ENCODE results near the gene GNG7. TPM values are rescaled to one million over a fixed set of nuclear protein-coding genes. Genes with fewer than 3 reads are reported as not detected.
"Not testable (repeated sequence)": the region's sequence is repeated elsewhere in the genome, so short reads cannot be mapped to it uniquely, and the experiment has no call there.

The GNG7 gene
- total and polyA plus RNA-seq, 12 donors: 0.83 to 16.5 (median 7.8) TPM

DNA sequence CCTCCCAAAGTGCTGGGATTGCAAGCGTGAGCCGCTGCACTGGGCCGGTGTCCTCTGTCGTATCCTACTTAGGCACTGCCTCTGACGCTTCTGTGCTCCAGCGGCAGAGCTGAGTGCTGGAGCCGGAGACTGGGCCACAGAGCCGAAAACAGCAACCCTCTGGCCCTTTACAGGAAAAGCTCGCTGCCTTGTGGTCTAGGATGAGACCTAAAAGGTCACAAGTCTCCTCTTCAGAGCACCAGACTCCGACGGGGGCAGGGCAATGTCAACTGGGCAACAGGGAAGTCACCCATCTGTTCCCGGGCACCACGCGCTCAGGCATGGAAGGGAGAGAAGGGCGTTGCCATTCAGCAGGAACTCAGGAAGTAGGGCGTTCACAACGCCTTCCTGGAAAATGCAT lies 134.9 kb downstream of the GNG7 start:
- TF ChIP-seq, protein P1, sequence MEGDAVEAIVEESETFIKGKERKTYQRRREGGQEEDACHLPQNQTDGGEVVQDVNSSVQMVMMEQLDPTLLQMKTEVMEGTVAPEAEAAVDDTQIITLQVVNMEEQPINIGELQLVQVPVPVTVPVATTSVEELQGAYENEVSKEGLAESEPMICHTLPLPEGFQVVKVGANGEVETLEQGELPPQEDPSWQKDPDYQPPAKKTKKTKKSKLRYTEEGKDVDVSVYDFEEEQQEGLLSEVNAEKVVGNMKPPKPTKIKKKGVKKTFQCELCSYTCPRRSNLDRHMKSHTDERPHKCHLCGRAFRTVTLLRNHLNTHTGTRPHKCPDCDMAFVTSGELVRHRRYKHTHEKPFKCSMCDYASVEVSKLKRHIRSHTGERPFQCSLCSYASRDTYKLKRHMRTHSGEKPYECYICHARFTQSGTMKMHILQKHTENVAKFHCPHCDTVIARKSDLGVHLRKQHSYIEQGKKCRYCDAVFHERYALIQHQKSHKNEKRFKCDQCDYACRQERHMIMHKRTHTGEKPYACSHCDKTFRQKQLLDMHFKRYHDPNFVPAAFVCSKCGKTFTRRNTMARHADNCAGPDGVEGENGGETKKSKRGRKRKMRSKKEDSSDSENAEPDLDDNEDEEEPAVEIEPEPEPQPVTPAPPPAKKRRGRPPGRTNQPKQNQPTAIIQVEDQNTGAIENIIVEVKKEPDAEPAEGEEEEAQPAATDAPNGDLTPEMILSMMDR (IDR thresholded peaks at IDR 0.05): no peak
- no peak for TF ChIP-seq POLR2A (IDR thresholded peaks at IDR 0.05)
- intact Hi-C loops (cut with DNase I): no loop called here
- WGBS, 4 donors: 46 to 60% (median 58%) methylated on average over 10 to 17 of the region's 17 CpGs
- Histone ChIP-seq H3K27me3 (no peaks in the 10 kb centered on the region), H3K4me1 (replicated peaks in 1 of 2) (no peaks in the 10 kb centered on the region), H3K9me3 (replicated peaks in 1 of 3) (no peaks in the 10 kb centered on the region), H3K4me3 (no peak overlapping the region), H3K27ac (peak overlapping the region in 3 of 5 donors; percentile 15 to 69 (median 57)), H3K36me3 (replicated peaks in 1 of 2) (no peaks in the 10 kb centered on the region)
- DNase-seq: peak in 6 of 7 donors; percentile 58 to 76 (median 74)

DNA sequence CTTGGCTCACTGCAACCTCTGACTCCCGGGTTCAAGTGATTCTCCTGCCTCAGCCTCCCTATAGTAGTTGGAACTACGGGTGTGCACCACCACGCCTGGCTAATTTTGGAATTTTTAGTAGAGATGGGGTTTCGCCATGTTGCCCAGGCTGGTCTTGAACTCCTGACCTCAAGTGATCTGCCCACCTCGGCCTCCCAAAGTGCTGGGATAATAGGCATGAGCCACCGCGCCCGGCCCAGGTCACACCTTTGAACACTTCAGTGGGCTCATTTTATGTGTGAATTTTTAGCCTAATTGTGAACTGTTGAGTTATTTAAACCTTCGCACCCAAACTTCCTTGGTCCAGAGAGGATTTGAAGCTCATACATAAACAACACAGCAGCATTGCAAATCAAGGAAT lies 138.9 kb downstream of the GNG7 start:
- H3K9me3 ChIP-seq (replicated peaks in 1 of 3); H3K36me3 ChIP-seq (replicated peaks in 1 of 2); H3K4me3 ChIP-seq; H3K27me3 ChIP-seq; intact Hi-C loops (cut with DNase I); H3K27ac ChIP-seq; H3K4me1 ChIP-seq (replicated peaks in 1 of 2): not testable (repeated sequence)
- 88 to 92% (median 90%) methylated on average over 7 to 9 of the region's 9 CpGs for WGBS, 4 donors
- peak in 1 of 7 donors; percentile 5 for DNase-seq

DNA sequence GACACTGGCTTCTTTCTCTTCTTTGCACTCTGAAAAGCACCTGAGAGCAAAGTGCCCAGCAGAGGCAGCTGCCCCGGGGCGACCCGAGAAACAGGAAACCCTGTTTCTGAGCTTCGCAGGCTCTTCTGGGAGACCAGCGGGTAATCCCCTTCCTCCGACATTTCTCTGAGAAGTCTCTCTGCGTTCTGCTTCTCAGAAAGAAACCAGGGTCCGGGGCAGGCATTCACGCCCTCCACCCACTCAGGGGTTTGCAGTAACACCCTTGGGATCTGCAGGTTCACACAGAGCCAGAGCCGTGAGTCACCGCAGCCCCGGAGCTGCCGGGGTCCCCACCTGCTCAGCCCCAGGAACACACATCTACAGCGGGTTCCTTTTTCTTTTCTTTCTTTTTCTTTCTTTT lies 140.6 kb downstream of the GNG7 start:
- Histone ChIP-seq H3K27ac (no peak overlapping the region), H3K36me3 (replicated peaks in 1 of 2) (no peaks in the 10 kb centered on the region), H3K27me3 (no peaks in the 10 kb centered on the region), H3K4me1 (replicated peaks in 1 of 2) (no peaks in the 10 kb centered on the region), H3K4me3 (no peak overlapping the region), H3K9me3 (replicated peaks in 1 of 3) (no peaks in the 10 kb centered on the region)
- peak in 1 of 7 donors; percentile 5 for DNase-seq
- TF ChIP-seq POLR2A (IDR thresholded peaks at IDR 0.05): no peak
- TF ChIP-seq, protein P1 (IDR thresholded peaks at IDR 0.05): no peak
- WGBS, 4 donors: 66 to 86% (median 70%) methylated on average over 8 to 14 of the region's 14 CpGs
- intact Hi-C loops (cut with DNase I): no loop called here

DNA sequence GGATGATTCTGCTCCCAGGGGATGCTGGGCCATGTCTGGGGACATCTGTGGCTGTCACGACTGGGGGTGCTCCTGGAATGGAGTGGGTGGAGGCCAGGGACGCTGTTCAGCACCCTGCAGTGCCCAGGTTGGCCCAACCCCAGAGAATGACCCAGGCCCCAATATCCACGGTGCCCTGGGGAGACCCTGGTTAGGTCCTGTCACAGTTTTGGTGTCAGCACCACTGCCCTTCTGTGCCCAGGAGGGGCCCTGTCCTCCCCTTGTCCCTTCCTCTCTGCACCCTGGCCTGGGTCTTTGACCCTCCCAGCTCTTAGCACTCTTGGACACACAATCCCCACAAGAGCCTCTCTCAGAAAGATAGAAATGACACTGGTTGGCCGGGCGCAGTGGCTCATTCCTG lies 141.3 kb downstream of the GNG7 start:
- H3K9me3 ChIP-seq (replicated peaks in 1 of 3): no peaks in the 10 kb centered on the region
- DNase-seq: peak in 1 of 7 donors; percentile 8
- TF ChIP-seq, protein P1 (IDR thresholded peaks at IDR 0.05): no peak
- TF ChIP-seq POLR2A (IDR thresholded peaks at IDR 0.05): no peak
- WGBS, 4 donors: 84 to 94% (median 89%) methylated on average over 3 to 5 of the region's 5 CpGs
- H3K4me1 ChIP-seq (replicated peaks in 1 of 2): no peaks in the 10 kb centered on the region
- intact Hi-C loops (cut with DNase I): no loop called here
- no peaks in the 10 kb centered on the region for H3K27me3 ChIP-seq
- no peak overlapping the region for H3K27ac ChIP-seq
- no peaks in the 10 kb centered on the region for H3K36me3 ChIP-seq (replicated peaks in 1 of 2)
- no peak overlapping the region for H3K4me3 ChIP-seq

DNA sequence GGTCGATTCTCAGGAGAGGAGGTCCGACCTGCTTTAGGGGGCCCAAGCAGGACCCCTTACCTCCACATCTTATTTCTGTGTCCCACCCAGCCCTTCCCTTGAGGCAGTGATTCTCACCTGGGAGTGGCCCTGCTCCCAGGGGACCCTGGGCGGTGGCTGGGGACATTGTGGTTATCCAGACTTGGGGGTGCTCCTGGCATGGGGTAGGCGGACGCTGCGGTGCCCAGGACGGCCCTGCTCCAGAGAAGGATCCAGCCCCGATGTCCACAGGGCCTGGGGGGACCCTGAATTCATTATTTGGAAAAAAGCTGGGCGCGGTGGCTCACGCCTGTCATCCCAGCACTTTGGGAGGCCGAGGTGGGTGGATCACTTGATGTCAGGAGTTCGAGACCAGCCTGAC lies 142.1 kb downstream of the GNG7 start:
- intact Hi-C loops (cut with DNase I): no loop called here
- no peaks in the 10 kb centered on the region for H3K27me3 ChIP-seq
- 94 to 100% (median 96%) methylated on average over 6 to 13 of the region's 13 CpGs for WGBS, 4 donors
- TF ChIP-seq POLR2A (IDR thresholded peaks at IDR 0.05): no peak
- TF ChIP-seq, protein P1 (IDR thresholded peaks at IDR 0.05): no peak
- H3K27ac ChIP-seq: no peak overlapping the region
- H3K9me3 ChIP-seq (replicated peaks in 1 of 3): no peaks in the 10 kb centered on the region
- no peaks in the 10 kb centered on the region for H3K4me1 ChIP-seq (replicated peaks in 1 of 2)
- no peaks in the 10 kb centered on the region for H3K36me3 ChIP-seq (replicated peaks in 1 of 2)
- no peak overlapping the region for H3K4me3 ChIP-seq
- peak in 1 of 7 donors; percentile 5 for DNase-seq

Data from adrenal gland (tissue), 12 donors.